HEK293 (cell line): ENCODE results near the gene HIVEP2.
A peak's percentile ranks its signal among the peaks of the same experiment; 100 is the strongest.

Experiments used
- CTCF ChIA-PET: fragments of 350-600 bp; formaldehyde crosslinking; extraction: SDS; loops from one replicate; lab custom pipeline; 2021; ENCODE audit warnings: antibody characterized with exemption; lab: Yijun Ruan, JAX
- POLR2A ChIA-PET: fragments of 300-600 bp; formaldehyde crosslinking; extraction: SDS; loops from one replicate; lab custom pipeline; 2020; ENCODE audit warnings: antibody characterized with exemption, inconsistent platforms; lab: Yijun Ruan, JAX
- H3K27ac ChIP-seq: fragments of 200-500 bp; sonication (Bioruptor generic); 2 replicates; pipeline ENCODE4 v1.5.1; 2014; ENCODE audit warnings: low read depth, low read length, control low read depth, inconsistent platforms; ENCODE audit errors: extremely low read depth
- H3K36me3 ChIP-seq, 2 experiments: fragments of 200-500 bp in 1 of 2; sonication (Bioruptor generic) in 1 of 2; 1 replicate in 1 of 2; 2 replicates in 1 of 2; pipeline ENCODE4 v1.5.1; 2014 to 2017; ENCODE audit warnings: inconsistent platforms in 2 of 2, low read length in 2 of 2; ENCODE audit not compliant: control insufficient read depth in 2 of 2, insufficient read depth in 1 of 2
- H3K4me1 ChIP-seq: fragments of 200-500 bp; sonication (Bioruptor generic); 2 replicates; pipeline ENCODE4 v1.5.1; 2014; ENCODE audit warnings: mild to moderate bottlenecking, low read length, inconsistent platforms; ENCODE audit not compliant: control insufficient read depth, insufficient read depth
- H3K4me3 ChIP-seq: 2 replicates; pipeline ENCODE4 v1.5.1; 2011; ENCODE audit warnings: low read depth, mild to moderate bottlenecking, control low read depth, low read length, moderate library complexity
- H3K9me3 ChIP-seq: fragments of 200-500 bp; sonication (Bioruptor generic); 2 replicates; pipeline ENCODE4 v1.5.1; 2014; ENCODE audit warnings: low read depth, low read length, inconsistent platforms; ENCODE audit not compliant: control insufficient read depth, insufficient read depth
- GFI1B ChIP-seq: fragments of 450-650 bp; formaldehyde crosslinking; IDR thresholded peaks from 2 replicates; pipeline ENCODE4 v1.5.1; 2016; ENCODE audit warnings: missing biosample characterization, missing genetic modification characterization
- GLI4 ChIP-seq: fragments of 450-650 bp; formaldehyde crosslinking; IDR thresholded peaks from 2 replicates; pipeline ENCODE4 v1.5.1; 2016; ENCODE audit warnings: missing biosample characterization, missing genetic modification characterization
- KLF8 ChIP-seq: fragments of 450-650 bp; formaldehyde crosslinking; IDR thresholded peaks from 2 replicates; pipeline ENCODE4 v1.5.1; 2016; ENCODE audit warnings: missing biosample characterization, missing genetic modification characterization
- KLF9 ChIP-seq: fragments of 450-650 bp; formaldehyde crosslinking; IDR thresholded peaks from 2 replicates; pipeline ENCODE4 v1.5.1; 2016; ENCODE audit warnings: missing biosample characterization, missing genetic modification characterization, low read depth
- OSR2 ChIP-seq: fragments of 450-650 bp; formaldehyde crosslinking; IDR thresholded peaks from 2 replicates; pipeline ENCODE4 v1.5.1; 2016; ENCODE audit warnings: missing biosample characterization, missing genetic modification characterization
- PRDM10 ChIP-seq: fragments of 450-650 bp; formaldehyde crosslinking; IDR thresholded peaks from 2 replicates; pipeline ENCODE4 v1.5.1; 2016; ENCODE audit warnings: missing biosample characterization, missing genetic modification characterization
- SP2 ChIP-seq: fragments of 450-650 bp; formaldehyde crosslinking; IDR thresholded peaks from 2 replicates; pipeline ENCODE4 v1.5.1; 2016; ENCODE audit warnings: missing biosample characterization, missing genetic modification characterization
- TRIM28 ChIP-seq: IDR thresholded peaks from 2 replicates; pipeline ENCODE4 v1.6.1; 2011; ENCODE audit warnings: low read length, control low read depth, borderline replicate concordance
- ZBTB1 ChIP-seq: fragments of 450-650 bp; formaldehyde crosslinking; IDR thresholded peaks from 2 replicates; pipeline ENCODE4 v1.5.1; 2016; ENCODE audit warnings: missing biosample characterization, missing genetic modification characterization
- ZBTB20 ChIP-seq: fragments of 450-650 bp; formaldehyde crosslinking; IDR thresholded peaks from 2 replicates; pipeline ENCODE4 v1.5.1; 2016; ENCODE audit warnings: missing biosample characterization, missing genetic modification characterization
- ZFP41 ChIP-seq: fragments of 450-650 bp; formaldehyde crosslinking; IDR thresholded peaks from 2 replicates; pipeline ENCODE4 v1.5.1; 2016; ENCODE audit warnings: missing biosample characterization, missing genetic modification characterization, borderline replicate concordance
- ZFP69B ChIP-seq: fragments of 450-650 bp; formaldehyde crosslinking; IDR thresholded peaks from 2 replicates; pipeline ENCODE4 v1.5.1; 2016; ENCODE audit warnings: missing biosample characterization, missing genetic modification characterization
- ZIC2 ChIP-seq: fragments of 450-650 bp; formaldehyde crosslinking; IDR thresholded peaks from 2 replicates; pipeline ENCODE4 v1.5.1; 2016; ENCODE audit warnings: missing biosample characterization, missing genetic modification characterization
- ZNF175 ChIP-seq: fragments of 450-650 bp; formaldehyde crosslinking; IDR thresholded peaks from 2 replicates; pipeline ENCODE4 v1.5.1; 2016; ENCODE audit warnings: missing biosample characterization, missing genetic modification characterization
- ZNF24 ChIP-seq: fragments of 450-650 bp; formaldehyde crosslinking; IDR thresholded peaks from 2 replicates; pipeline ENCODE4 v1.5.1; 2016; ENCODE audit warnings: missing biosample characterization, missing genetic modification characterization
- ZNF362 ChIP-seq: fragments of 450-650 bp; formaldehyde crosslinking; IDR thresholded peaks from 2 replicates; pipeline ENCODE4 v1.5.1; 2016; ENCODE audit warnings: missing biosample characterization, missing genetic modification characterization
- ZNF623 ChIP-seq: fragments of 450-650 bp; formaldehyde crosslinking; IDR thresholded peaks from 2 replicates; pipeline ENCODE4 v1.5.1; 2016; ENCODE audit warnings: missing biosample characterization, missing genetic modification characterization
- ZNF76 ChIP-seq: fragments of 450-650 bp; formaldehyde crosslinking; IDR thresholded peaks from 2 replicates; pipeline ENCODE4; 2016; ENCODE audit warnings: low read depth, missing biosample characterization, missing genetic modification characterization, borderline replicate concordance
- ZNF843 ChIP-seq: fragments of 450-650 bp; formaldehyde crosslinking; IDR thresholded peaks from 2 replicates; pipeline ENCODE4 v1.5.1; 2016; ENCODE audit warnings: missing biosample characterization, missing genetic modification characterization
- TF ChIP-seq, protein P1 (sequence below): fragments of 450-650 bp; formaldehyde crosslinking; IDR thresholded peaks from 2 replicates; pipeline ENCODE4 v1.5.1; 2016; ENCODE audit warnings: missing biosample characterization, missing genetic modification characterization

HIVEP2 gene

GRCh38 chr6:142848976-142849375 is 96.0 kb downstream of the HIVEP2 start (continued):
- no peak for TF ChIP-seq SP2 (tag by site-specific recombination)
- TF ChIP-seq, protein P1, sequence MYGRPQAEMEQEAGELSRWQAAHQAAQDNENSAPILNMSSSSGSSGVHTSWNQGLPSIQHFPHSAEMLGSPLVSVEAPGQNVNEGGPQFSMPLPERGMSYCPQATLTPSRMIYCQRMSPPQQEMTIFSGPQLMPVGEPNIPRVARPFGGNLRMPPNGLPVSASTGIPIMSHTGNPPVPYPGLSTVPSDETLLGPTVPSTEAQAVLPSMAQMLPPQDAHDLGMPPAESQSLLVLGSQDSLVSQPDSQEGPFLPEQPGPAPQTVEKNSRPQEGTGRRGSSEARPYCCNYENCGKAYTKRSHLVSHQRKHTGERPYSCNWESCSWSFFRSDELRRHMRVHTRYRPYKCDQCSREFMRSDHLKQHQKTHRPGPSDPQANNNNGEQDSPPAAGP (tag by site-specific recombination), result no peak
- no peak for TF ChIP-seq ZNF175 (tag by site-specific recombination)
- no peak for TF ChIP-seq KLF9
- no peak for TF ChIP-seq ZFP69B (tag by site-specific recombination)
- TF ChIP-seq ZBTB1, result no peak

- no peak overlapping the region for H3K27ac ChIP-seq
- no peak overlapping the region for H3K4me3 ChIP-seq
- CTCF ChIA-PET, result interaction anchor here (0.6 to 1.9 kb wide), 3 partner anchors 35 to 599 kb away, joined by 3 to 5 read pairs (median 3); no protein-coding TSS in a partner anchor
Observed at GRCh38 chr6:142848156-142848555, 96.8 kb downstream of the HIVEP2 start.

DNA sequence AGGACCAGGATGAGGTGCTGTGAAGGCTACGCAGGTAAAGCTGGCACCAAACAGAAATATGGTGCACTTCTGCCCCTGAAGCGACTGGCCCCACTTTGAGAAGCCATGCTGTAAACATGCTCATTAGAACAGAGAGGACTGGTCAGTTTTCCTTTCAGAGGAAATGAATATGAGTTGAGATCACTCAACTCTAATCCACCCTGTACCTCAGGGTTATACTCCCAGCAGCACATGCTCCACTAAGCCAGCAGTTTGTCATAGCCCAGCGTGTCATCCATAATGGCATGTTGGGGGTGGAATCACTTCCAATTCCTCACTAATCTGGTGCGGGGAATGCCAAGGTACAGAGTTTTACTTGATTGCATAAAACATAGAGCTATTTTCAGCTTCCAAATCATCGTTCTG is 98.1 kb downstream of the HIVEP2 start:
- Histone ChIP-seq H3K4me1 (peaks cover 49% of the 10 kb centered on the region), H3K9me3 (no peaks in the 10 kb centered on the region), H3K36me3 (no peaks in the 10 kb centered on the region), H3K27ac (no peak overlapping the region), H3K4me3 (no peak overlapping the region)
- ChIA-PET CTCF (interaction anchor here (0.7 to 1.9 kb wide), 2 partner anchors 42 to 46 kb away, joined by 3 to 5 read pairs; no protein-coding TSS in a partner anchor), POLR2A (no interaction called here)
- TF ChIP-seq ZNF623 (tag by site-specific recombination) (no peak), ZNF76 (tag by site-specific recombination) (0 out of 2 replicates have a peak, but pooled peaks have one; percentile 35), ZFP69B (tag by site-specific recombination) (peak; percentile 82), GFI1B (tag by site-specific recombination) (0 out of 2 replicates have a peak, but pooled peaks have one; percentile 46), ZNF24 (tag by site-specific recombination) (peak; percentile 33; the same call in 1 of the 2 replicates), GLI4 (tag by site-specific recombination) (no peak), TRIM28 (peak; percentile 79; the same call in 1 of the 2 replicates), OSR2 (tag by site-specific recombination) (0 out of 2 replicates have a peak, but pooled peaks have one; percentile 8), PRDM10 (tag by site-specific recombination) (peak; percentile 67; the same call in 1 of the 2 replicates), KLF8 (tag by site-specific recombination) (0 out of 2 replicates have a peak, but pooled peaks have one; percentile 14)

More at GRCh38 chr6:142848156-142848555, 96.8 kb downstream of the HIVEP2 start:
- no peaks in the 10 kb centered on the region for H3K36me3 ChIP-seq
- H3K9me3 ChIP-seq, result no peaks in the 10 kb centered on the region
- H3K4me1 ChIP-seq, result peaks cover 42% of the 10 kb centered on the region
- TF ChIP-seq ZIC2 (tag by site-specific recombination) (no peak), ZBTB20 (tag by site-specific recombination) (no peak), SP2 (tag by site-specific recombination) (no peak), ZNF362 (tag by site-specific recombination) (no peak), PRDM10 (tag by site-specific recombination) (no peak), ZFP41 (tag by site-specific recombination) (no peak), ZNF843 (tag by site-specific recombination) (no peak), ZNF76 (tag by site-specific recombination) (no peak)
- POLR2A ChIA-PET, result no interaction called here
